Measurements from ENCODE around the gene TOMM20.
"Not testable (repeated sequence)": the region's sequence is repeated elsewhere in the genome, so short reads cannot be mapped to it uniquely, and the experiment has no call there.

The TOMM20 gene

DNA sequence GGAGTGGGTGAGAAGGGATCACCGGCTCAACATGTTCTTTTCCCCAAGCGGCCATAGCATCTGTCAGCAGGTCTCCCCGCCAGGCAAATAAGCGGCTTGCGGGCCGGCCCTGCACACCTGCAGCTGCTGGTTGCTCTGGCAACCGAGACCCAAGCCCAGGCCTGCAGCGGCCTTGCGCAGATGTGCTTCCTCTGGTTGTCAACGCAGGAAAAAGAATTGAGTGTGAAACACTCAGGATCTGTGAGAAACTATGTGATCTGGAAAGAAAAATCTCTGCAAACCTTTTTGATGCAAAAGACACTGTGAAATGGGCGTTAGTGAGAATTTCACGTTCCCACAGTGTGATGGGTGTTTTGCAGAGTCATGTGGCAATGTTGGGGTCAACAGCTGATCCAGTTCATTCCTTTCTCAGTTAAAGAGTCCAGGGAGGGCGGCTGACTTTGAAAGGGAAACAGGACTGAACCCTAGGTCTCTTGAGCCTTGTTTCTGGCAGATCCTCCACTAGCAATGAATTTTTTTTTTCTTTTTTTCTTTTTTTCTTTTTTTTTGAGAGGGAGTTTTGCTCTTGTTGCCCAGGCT is 28.4 kb downstream of the TOMM20 start:
- H3K27me3 ChIP-seq (replicated peaks; ENCODE audit: control insufficient read depth, insufficient read depth, low read length): no peaks in the 10 kb centered on the region; the same call in 1 of the 2 replicates
- peak; percentile 32 for DNase-seq (ENCODE audit: extremely low read depth, insufficient read length)
- no peaks in the 10 kb centered on the region for H3K36me3 ChIP-seq (ENCODE audit: control insufficient read depth, insufficient read depth, low read length)
- no peak overlapping the region for H3K4me3 ChIP-seq (replicated peaks; ENCODE audit: low read depth, low read length)
- TF ChIP-seq, protein P1, sequence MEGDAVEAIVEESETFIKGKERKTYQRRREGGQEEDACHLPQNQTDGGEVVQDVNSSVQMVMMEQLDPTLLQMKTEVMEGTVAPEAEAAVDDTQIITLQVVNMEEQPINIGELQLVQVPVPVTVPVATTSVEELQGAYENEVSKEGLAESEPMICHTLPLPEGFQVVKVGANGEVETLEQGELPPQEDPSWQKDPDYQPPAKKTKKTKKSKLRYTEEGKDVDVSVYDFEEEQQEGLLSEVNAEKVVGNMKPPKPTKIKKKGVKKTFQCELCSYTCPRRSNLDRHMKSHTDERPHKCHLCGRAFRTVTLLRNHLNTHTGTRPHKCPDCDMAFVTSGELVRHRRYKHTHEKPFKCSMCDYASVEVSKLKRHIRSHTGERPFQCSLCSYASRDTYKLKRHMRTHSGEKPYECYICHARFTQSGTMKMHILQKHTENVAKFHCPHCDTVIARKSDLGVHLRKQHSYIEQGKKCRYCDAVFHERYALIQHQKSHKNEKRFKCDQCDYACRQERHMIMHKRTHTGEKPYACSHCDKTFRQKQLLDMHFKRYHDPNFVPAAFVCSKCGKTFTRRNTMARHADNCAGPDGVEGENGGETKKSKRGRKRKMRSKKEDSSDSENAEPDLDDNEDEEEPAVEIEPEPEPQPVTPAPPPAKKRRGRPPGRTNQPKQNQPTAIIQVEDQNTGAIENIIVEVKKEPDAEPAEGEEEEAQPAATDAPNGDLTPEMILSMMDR (IDR thresholded peaks at IDR 0.05; ENCODE audit: insufficient read depth, low read length, poor library complexity, severe bottlenecking): no peak

DNA sequence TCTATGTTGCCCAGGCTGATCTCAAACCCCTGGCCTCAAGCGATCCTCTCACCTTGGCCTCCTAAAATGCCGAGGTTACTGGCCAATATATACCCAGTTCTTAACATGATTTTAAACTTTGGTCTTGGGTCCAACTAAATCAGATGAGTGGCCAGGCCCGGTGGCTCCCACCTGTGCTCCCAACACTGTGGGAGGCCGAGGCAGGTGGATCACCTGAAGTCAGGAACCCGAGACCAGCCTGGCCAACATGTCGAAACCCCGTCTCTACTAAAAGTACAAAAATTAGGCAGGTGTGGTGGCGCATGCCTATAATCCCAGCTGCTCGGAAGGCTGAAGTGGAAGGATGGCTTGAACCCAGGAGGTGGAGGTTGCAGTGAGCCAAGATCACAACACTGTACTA is 29.6 kb downstream of the TOMM20 start:
- Histone ChIP-seq H3K4me3 (replicated peaks; ENCODE audit: low read depth, low read length) (no peak overlapping the region), H3K27me3 (replicated peaks; ENCODE audit: control insufficient read depth, insufficient read depth, low read length) (no peaks in the 10 kb centered on the region; the same call in 1 of the 2 replicates), H3K36me3 (ENCODE audit: control insufficient read depth, insufficient read depth, low read length) (no peaks in the 10 kb centered on the region)
- DNase-seq (ENCODE audit: extremely low read depth, insufficient read length): no peak
- TF ChIP-seq, protein P1 (IDR thresholded peaks at IDR 0.05; ENCODE audit: insufficient read depth, low read length, poor library complexity, severe bottlenecking): no peak

DNA sequence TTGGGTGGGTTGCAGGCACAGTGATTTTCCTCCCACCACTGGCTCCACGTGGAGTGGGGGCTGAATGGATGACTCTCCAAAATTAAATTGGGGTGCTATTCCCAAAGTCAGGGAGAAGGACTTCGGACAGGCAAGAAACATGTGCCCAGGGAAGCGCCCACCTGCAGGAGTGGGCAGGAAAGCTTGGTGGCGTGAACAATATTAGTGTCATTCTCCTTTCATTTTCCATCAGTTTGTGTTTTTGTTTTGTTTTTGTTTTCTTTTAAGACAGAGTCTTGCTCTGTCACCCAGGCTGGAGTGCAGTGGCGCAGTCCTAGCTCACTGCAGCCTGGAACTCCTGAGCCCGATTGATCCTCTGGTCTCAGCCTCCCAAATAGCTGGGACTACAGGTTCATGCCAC is 30.1 kb downstream of the TOMM20 start:
- no peaks in the 10 kb centered on the region for H3K36me3 ChIP-seq (ENCODE audit: control insufficient read depth, insufficient read depth, low read length)
- H3K4me3 ChIP-seq (replicated peaks; ENCODE audit: low read depth, low read length): no peak overlapping the region
- TF ChIP-seq, protein P1 (IDR thresholded peaks at IDR 0.05; ENCODE audit: insufficient read depth, low read length, poor library complexity, severe bottlenecking): no peak
- H3K27me3 ChIP-seq (replicated peaks; ENCODE audit: control insufficient read depth, insufficient read depth, low read length): no peaks in the 10 kb centered on the region; the same call in 1 of the 2 replicates
- DNase-seq (ENCODE audit: extremely low read depth, insufficient read length): no peak

DNA sequence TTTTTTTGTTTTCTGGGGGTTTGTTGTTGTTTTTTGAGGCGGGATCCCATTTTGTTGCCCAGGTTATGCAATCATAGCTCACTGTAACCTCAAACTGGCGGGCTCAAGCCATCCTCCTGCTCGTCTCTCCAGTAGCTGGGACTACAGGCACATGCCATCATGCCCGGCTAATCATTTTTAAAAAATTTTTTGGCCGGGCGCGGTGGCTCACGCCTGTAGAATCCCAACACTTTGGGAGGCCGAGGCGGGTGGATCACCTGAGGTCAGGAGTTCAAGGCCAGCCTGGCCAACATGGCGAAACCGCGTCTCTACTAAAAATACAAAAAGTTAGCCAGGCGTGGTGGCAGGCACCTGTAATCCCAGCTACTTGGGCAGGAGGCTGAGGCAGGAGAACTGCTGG is 31.1 kb downstream of the TOMM20 start:
- not testable (repeated sequence) for DNase-seq (ENCODE audit: extremely low read depth, insufficient read length)

DNA sequence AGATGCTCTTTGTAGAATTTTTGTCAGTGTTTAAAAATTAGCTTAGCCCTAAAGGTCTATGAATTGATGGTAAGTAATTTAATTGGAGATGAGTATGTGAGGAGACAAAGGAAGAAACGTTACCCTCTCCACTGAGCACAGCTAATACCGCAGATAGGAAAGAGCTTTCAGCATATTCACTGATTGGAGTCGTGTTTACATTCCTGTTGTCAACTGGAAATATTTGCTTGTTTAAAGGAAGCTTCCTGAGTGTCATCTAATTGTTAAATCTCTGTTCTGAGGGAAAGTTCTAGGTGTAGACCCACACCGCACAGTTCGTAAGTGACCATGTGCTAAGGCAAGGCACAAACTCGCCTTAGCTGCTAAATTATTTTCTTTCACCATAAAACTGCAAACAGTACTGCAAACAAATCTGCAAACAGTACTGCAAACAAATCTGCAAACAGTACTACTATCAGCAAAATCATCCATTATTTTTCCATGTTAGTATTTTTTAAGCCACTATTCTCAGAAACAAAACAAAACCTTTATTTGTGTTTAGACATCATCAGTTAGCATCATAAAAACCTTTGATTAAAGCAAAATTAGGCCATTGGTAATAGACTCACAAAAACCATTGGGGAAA is 32.6 kb downstream of the TOMM20 start:
- DNase-seq (ENCODE audit: extremely low read depth, insufficient read length): no peak
- H3K27me3 ChIP-seq (replicated peaks; ENCODE audit: control insufficient read depth, insufficient read depth, low read length): no peaks in the 10 kb centered on the region; the same call in 1 of the 2 replicates
- TF ChIP-seq, protein P1 (IDR thresholded peaks at IDR 0.05; ENCODE audit: insufficient read depth, low read length, poor library complexity, severe bottlenecking): no peak
- no peak overlapping the region for H3K4me3 ChIP-seq (replicated peaks; ENCODE audit: low read depth, low read length)
- no peaks in the 10 kb centered on the region for H3K36me3 ChIP-seq (ENCODE audit: control insufficient read depth, insufficient read depth, low read length)

More for the DNA sequence above, 31.1 kb downstream of the TOMM20 start:
- not testable (repeated sequence) for H3K4me3 ChIP-seq (replicated peaks; ENCODE audit: low read depth, low read length); H3K27me3 ChIP-seq (replicated peaks; ENCODE audit: control insufficient read depth, insufficient read depth, low read length); H3K36me3 ChIP-seq (ENCODE audit: control insufficient read depth, insufficient read depth, low read length)

DNA sequence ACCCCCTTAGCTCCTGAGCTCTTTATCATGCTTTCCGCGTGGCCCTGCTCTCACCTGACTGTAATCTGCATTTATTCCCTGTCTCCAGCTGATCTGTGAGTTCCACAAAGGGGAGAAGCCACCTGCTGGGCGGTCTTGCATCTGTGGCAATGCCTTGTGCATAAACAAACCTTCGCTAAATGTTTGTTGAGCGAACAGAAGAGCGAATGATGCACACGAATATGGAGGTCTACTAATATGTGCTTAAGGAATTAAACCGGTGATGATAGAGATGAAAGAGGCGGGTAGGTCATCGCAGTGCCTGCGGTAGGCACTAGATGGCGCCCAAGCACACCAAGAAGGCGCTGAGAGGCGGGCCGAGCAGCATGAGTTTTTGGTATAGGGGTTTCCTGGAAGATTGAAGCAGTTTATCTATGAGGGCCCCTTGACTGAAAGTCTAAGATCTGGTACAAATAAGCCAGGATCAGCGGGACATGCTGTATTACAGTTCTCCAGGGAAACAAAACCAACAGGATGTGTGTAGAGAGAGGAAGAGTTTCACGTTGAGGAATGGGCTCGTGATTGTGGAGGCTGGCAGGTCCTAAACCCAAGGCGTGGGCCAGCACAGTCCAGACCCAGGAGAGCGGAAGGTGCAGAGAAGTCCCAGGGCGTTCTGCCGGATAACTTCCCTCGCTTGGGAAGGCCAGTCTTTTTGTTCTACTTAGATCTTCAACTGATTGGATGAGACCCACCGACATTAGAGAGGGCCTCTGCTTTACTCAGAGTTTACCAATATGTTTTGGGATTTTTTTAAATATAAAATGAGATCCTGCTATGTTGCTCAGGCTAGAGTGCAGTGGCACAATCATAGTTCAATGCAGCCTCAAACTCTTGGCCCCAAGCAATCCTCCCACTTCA is 34.7 kb downstream of the TOMM20 start:
- TF ChIP-seq, protein P1 (IDR thresholded peaks at IDR 0.05; ENCODE audit: insufficient read depth, low read length, poor library complexity, severe bottlenecking): peak; percentile 95
- DNase-seq (ENCODE audit: extremely low read depth, insufficient read length): peak; percentile 61
- Histone ChIP-seq H3K27me3 (replicated peaks; ENCODE audit: control insufficient read depth, insufficient read depth, low read length) (no peaks in the 10 kb centered on the region; the same call in 1 of the 2 replicates), H3K36me3 (ENCODE audit: control insufficient read depth, insufficient read depth, low read length) (no peaks in the 10 kb centered on the region), H3K4me3 (replicated peaks; ENCODE audit: low read depth, low read length) (no peak overlapping the region)
